GM12878 (cell line): ENCODE results near the gene PISD. TPM values are rescaled to one million over a fixed set of nuclear protein-coding genes. Genes with fewer than 3 reads are reported as not detected.

Experiments used
- ATAC-seq: fragments of 200-7000 bp; cut with Tn5 transposase; 3 replicates; pipeline ENCODE4 v1.9.1; 2020; ENCODE audit warnings: mild to moderate bottlenecking, moderate library complexity
- BruUV-seq: library from RNA; stranded (reverse); fragments of 400-500 nt; replicated peaks from 2 replicates; lab custom pipeline; 2021; lab: Mats Ljungman, UMichigan
- CTCF ChIA-PET: fragments of 300-600 bp; sonication (Branson Sonifier 250); formaldehyde crosslinking; extraction: SDS; loops from one replicate; lab custom pipeline; 2021; ENCODE audit warnings: inconsistent platforms; lab: Yijun Ruan, JAX
- POLR2A ChIA-PET: fragments of 350-600 bp; formaldehyde crosslinking; extraction: SDS; loops from one replicate; lab custom pipeline; 2021; ENCODE audit warnings: inconsistent platforms; lab: Charles Lee
- RAD21 ChIA-PET: fragments of 300-600 bp; sonication (Branson Sonifier 250); formaldehyde crosslinking; loops from one replicate; lab custom pipeline; 2023; ENCODE audit warnings: antibody characterized with exemption; ENCODE audit not compliant: unreplicated experiment; lab: Charles Lee
- SMC1A ChIA-PET: fragments of 300-600 bp; sonication (Branson Sonifier 250); formaldehyde crosslinking; loops from one replicate; lab custom pipeline; 2023; ENCODE audit not compliant: unreplicated experiment, uncharacterized antibody; lab: Charles Lee
- DNase-seq: peaks from one replicate; pipeline ENCODE4 v3.0.0-alpha.2; 2011; ENCODE audit warnings: low read depth, low spot score
- FAIRE-seq: peaks from 3 replicates; lab custom pipeline; 2011; peaks lifted over from hg19 to GRCh38; lab: Jason Lieb, UNC
- H2AFZ ChIP-seq: 2 replicates; pipeline ENCODE4 v1.6.0; 2011; ENCODE audit warnings: low read depth, low read length, control low read depth; ENCODE audit not compliant: control insufficient read depth
- H3K27ac ChIP-seq: 2 replicates; pipeline ENCODE4 v1.5.1; 2011; ENCODE audit warnings: control low read depth; ENCODE audit not compliant: control insufficient read depth, insufficient read depth
- H3K27me3 ChIP-seq, 2 experiments: replicated peaks in 1 of 2; 2 replicates each; pipeline versions ENCODE4 v1.6.0 to v1.6.1; 2011; ENCODE audit warnings: low read length in 1 of 2; ENCODE audit not compliant: control insufficient read depth in 2 of 2, insufficient read depth in 2 of 2
- H3K36me3 ChIP-seq, 2 experiments: 2 replicates each; pipeline ENCODE4 v1.5.1; 2011; ENCODE audit warnings: low read length in 1 of 2; ENCODE audit not compliant: control insufficient read depth in 2 of 2, insufficient read depth in 2 of 2
- H3K4me1 ChIP-seq: 2 replicates; pipeline ENCODE4 v1.6.1; 2011; ENCODE audit warnings: mild to moderate bottlenecking, low read length, moderate library complexity, mixed read lengths; ENCODE audit not compliant: control insufficient read depth, insufficient read depth
- H3K4me2 ChIP-seq: 2 replicates; pipeline ENCODE4 v1.6.0; 2011; ENCODE audit warnings: control low read depth; ENCODE audit not compliant: control insufficient read depth, insufficient read depth
- H3K4me3 ChIP-seq: fragments of 200-600 bp; sonication (generic); 2 replicates; pipeline ENCODE4 v1.5.1; 2016
- H3K79me2 ChIP-seq: 2 replicates; pipeline ENCODE4 v1.6.0; 2011; ENCODE audit warnings: low read length; ENCODE audit not compliant: control insufficient read depth, insufficient read depth
- H3K9ac ChIP-seq: 2 replicates; pipeline ENCODE4 v1.8.0; 2011; ENCODE audit warnings: low read length, control low read depth, mixed read lengths; ENCODE audit not compliant: control insufficient read depth, insufficient read depth
- H3K9me3 ChIP-seq: replicated peaks from 3 replicates; pipeline ENCODE4 v1.5.1; 2011; ENCODE audit warnings: mild to moderate bottlenecking, low read length; ENCODE audit not compliant: control insufficient read depth, insufficient read depth
- H4K20me1 ChIP-seq: 2 replicates; pipeline ENCODE4 v1.6.0; 2011; ENCODE audit not compliant: control insufficient read depth, insufficient read depth
- CBX3 ChIP-seq: fragments of 200-600 bp; sonication (generic); IDR thresholded peaks from 2 replicates; pipeline ENCODE4 v1.6.1; 2016; ENCODE audit warnings: low read depth, borderline replicate concordance
- CREM ChIP-seq: IDR thresholded peaks from 2 replicates; pipeline ENCODE4 v1.6.1; 2014; ENCODE audit warnings: antibody characterized with exemption, low read depth
- FOS ChIP-seq: IDR thresholded peaks from 3 replicates; pipeline ENCODE4 v1.6.1; 2011; ENCODE audit warnings: borderline replicate concordance; ENCODE audit not compliant: insufficient read length; ENCODE audit errors: extremely low read depth
- IKZF1 ChIP-seq: fragments of 450-650 bp; conservative IDR thresholded peaks from 2 replicates; pipeline ENCODE4 v1.6.1; 2017; ENCODE audit warnings: antibody characterized with exemption, mild to moderate bottlenecking
- NBN ChIP-seq: fragments of 450-650 bp; IDR thresholded peaks from 2 replicates; pipeline ENCODE4 v1.6.1; 2016
- NR2C1 ChIP-seq: fragments of 450-650 bp; IDR thresholded peaks from 2 replicates; pipeline ENCODE4 v1.6.1; 2017; ENCODE audit warnings: antibody characterized with exemption, mild to moderate bottlenecking, moderate library complexity
- RBBP5 ChIP-seq: fragments of 200-600 bp; sonication (generic); conservative IDR thresholded peaks from 2 replicates; pipeline ENCODE4 v1.6.1; 2016
- SIX5 ChIP-seq: IDR thresholded peaks from 2 replicates; pipeline ENCODE4 v1.6.1; 2011; ENCODE audit warnings: mild to moderate bottlenecking, low read depth, low read length, moderate library complexity; ENCODE audit not compliant: severe bottlenecking
- WRNIP1 ChIP-seq: IDR thresholded peaks from 2 replicates; pipeline ENCODE4 v1.6.1; 2011; ENCODE audit warnings: low read depth, low read length, improper control_type of control experiment, borderline replicate concordance
- WGBS: methylation state at CpG from one replicate; pipeline ENCODE4 v1.1.6; 2016; ENCODE audit warnings: low lambda C conversion rate; ENCODE audit not compliant: insufficient replicate concordance, insufficient coverage; ENCODE audit errors: missing lambda C conversion rate; 5-methylcytosine and 5-hydroxymethylcytosine counted together
- in situ Hi-C: fragments of 300-500 bp; cut with MboI; formaldehyde crosslinking; loops from 9 replicates; pipeline ENCODE4 v1.14.3; 2018; ENCODE audit warnings: mixed read lengths
- intact Hi-C: fragments of 100-400 bp; cut with micrococcal nuclease; formaldehyde crosslinking; loops from one replicate; pipeline ENCODE4 v1.14.2; 2022; ENCODE audit not compliant: unreplicated experiment
- polyA plus RNA-seq, 11 experiments: library from polyadenylated mRNA; depleted of rRNA in 4 of 11; unstranded in 6 of 11; stranded (reverse) in 5 of 11; fragments of >200 nt; fragmentation: Nextera tagmentation in 4 of 11; fragmentation: Illumina TruSeq in 1 of 11; extraction: Ambion mirVana in 4 of 11; extraction: Trizol in 1 of 11; gene quantifications; 1 replicate in 1 of 11; 2 replicates in 10 of 11; pipeline versions ENCODE4 v1.2.1 to v1.2.3, GENCODE V29; 2011 to 2016; ENCODE audit warnings: inconsistent platforms in 2 of 11, missing spikeins in 2 of 11, low read depth in 1 of 11
- total RNA-seq, 4 experiments: library from RNA; depleted of rRNA in 3 of 4; stranded (reverse); fragments of >200 nt in 3 of 4; fragmentation: Illumina TruSeq in 1 of 4; extraction: Trizol in 1 of 4; gene quantifications; 2 replicates each; pipeline versions ENCODE4 v1.2.1 to v1.2.3, GENCODE V29; 2013 to 2021
- TF ChIP-seq, protein P1 (sequence below): fragments of 450-650 bp; formaldehyde crosslinking; IDR thresholded peaks from 2 replicates; pipeline ENCODE4 v1.4.0; 2020; ENCODE audit warnings: mild to moderate bottlenecking, moderate library complexity
- TF ChIP-seq, protein P2 (sequence below): IDR thresholded peaks from 2 replicates; pipeline ENCODE4 v1.6.1; 2012; ENCODE audit warnings: improper control_type of control experiment, low read depth, low read length; ENCODE audit not compliant: insufficient replicate concordance

The PISD gene
- total and polyA plus RNA-seq, 10 of the 15 experiments (the other 5 are each of a cell fraction or from before 2014, with no cell fraction given) = 25.8 to 62.7 (median 45.8) TPM

DNA sequence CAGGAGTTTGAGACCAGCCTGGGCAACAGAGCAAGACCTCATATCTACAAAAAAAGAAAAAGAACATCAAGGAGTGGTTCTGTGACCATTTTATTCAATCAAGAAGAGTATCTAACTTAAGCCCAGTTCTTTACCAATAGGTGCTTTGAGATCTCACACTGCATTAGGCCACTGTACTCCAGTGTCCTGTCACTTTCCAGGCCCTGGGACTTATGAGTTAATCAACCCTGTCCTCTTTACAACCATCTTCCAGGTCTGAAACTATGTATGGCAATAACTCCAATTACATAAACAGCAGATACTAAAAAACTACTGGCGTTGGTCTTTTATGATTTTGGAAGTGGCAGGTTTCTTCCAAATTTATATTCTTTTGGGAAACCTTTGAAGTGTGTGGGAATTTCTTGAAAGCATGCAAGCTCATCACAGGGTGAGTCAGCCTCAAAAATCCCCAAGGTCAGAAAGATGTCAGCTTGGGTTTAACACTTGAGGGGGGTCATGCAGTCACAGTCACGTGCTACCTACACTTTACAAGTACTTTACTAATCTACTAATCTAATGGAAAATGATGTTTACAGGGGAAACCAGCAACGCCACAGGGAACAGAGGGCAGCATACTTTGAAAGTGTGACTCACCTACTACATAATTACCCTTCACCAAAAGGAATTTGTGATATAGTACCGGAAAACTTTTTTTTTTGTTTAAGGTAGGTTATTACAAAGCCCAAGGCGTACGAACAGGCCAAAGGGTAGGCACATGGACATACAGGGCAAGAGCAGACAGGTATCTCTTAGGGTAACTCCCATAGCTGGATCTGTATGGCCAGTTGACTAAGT, 15.6 kb downstream of the PISD start:
- peak; percentile 80 for ATAC-seq
- Histone ChIP-seq H3K4me1 (peaks cover 29% of the 10 kb centered on the region), H3K4me2 (peak overlapping the region; percentile 53; the same call in 1 of the 2 replicates), H3K4me3 (no peak overlapping the region), H3K27ac (peak overlapping the region; percentile 75), H4K20me1 (no peaks in the 10 kb centered on the region), H2AFZ (no peak overlapping the region), H3K36me3 (peaks cover 1 to 12% of the 10 kb centered on the region in 2 experiments; a peak in 3 of 4 replicates), H3K9me3 (no peaks in the 10 kb centered on the region), H3K27me3 (no peaks in the 10 kb centered on the region), H3K79me2 (peaks cover 28% of the 10 kb centered on the region), H3K9ac (no peak overlapping the region; the same call in 1 of the 2 replicates)
- SMC1A ChIA-PET = interaction anchor here (0.8 to 2.2 kb wide), 4 partner anchors 9 to 19 kb away, joined by 3 to 12 read pairs (median 8); partner anchors contain the start of gene PISD
- POLR2A ChIA-PET = interaction anchor here (0.6 to 2.3 kb wide), 4 partner anchors 8 to 101 kb away, joined by 6 to 9 read pairs (median 8); no protein-coding TSS in a partner anchor
- RAD21 ChIA-PET = interaction anchor here (1.1 to 1.6 kb wide), 4 partner anchors 9 to 15 kb away, joined by 3 to 9 read pairs (median 6); partner anchors contain the start of gene PISD
- peak; percentile 86 for FAIRE-seq
- intact Hi-C loops (no loop called here), in situ Hi-C loops (no loop called here)
- CTCF ChIA-PET = interaction anchor here (1.2 to 1.8 kb wide), 5 partner anchors 9 to 619 kb away, joined by 3 to 6 read pairs (median 4); no protein-coding TSS in a partner anchor
- DNase-seq = no peak
- BruUV-seq = TSS peak; percentile 47
- 29% methylated on average over 6 of the region's 6 CpGs for WGBS
- peak; percentile 34; the same call in 1 of the 2 replicates for TF ChIP-seq NR2C1
- 0 out of 2 replicates have a peak, but pooled peaks have one; percentile 64 for TF ChIP-seq CREM
- no peak for TF ChIP-seq CBX3
- no peak for TF ChIP-seq RBBP5
- no peak for TF ChIP-seq FOS
- peak; percentile 43; the same call in 1 of the 2 replicates for TF ChIP-seq NBN
- TF ChIP-seq, protein P1, sequence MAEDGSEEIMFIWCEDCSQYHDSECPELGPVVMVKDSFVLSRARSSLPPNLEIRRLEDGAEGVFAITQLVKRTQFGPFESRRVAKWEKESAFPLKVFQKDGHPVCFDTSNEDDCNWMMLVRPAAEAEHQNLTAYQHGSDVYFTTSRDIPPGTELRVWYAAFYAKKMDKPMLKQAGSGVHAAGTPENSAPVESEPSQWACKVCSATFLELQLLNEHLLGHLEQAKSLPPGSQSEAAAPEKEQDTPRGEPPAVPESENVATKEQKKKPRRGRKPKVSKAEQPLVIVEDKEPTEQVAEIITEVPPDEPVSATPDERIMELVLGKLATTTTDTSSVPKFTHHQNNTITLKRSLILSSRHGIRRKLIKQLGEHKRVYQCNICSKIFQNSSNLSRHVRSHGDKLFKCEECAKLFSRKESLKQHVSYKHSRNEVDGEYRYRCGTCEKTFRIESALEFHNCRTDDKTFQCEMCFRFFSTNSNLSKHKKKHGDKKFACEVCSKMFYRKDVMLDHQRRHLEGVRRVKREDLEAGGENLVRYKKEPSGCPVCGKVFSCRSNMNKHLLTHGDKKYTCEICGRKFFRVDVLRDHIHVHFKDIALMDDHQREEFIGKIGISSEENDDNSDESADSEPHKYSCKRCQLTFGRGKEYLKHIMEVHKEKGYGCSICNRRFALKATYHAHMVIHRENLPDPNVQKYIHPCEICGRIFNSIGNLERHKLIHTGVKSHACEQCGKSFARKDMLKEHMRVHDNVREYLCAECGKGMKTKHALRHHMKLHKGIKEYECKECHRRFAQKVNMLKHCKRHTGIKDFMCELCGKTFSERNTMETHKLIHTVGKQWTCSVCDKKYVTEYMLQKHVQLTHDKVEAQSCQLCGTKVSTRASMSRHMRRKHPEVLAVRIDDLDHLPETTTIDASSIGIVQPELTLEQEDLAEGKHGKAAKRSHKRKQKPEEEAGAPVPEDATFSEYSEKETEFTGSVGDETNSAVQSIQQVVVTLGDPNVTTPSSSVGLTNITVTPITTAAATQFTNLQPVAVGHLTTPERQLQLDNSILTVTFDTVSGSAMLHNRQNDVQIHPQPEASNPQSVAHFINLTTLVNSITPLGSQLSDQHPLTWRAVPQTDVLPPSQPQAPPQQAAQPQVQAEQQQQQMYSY = no peak
- peak; percentile 93 for TF ChIP-seq IKZF1
- TF ChIP-seq SIX5 = no peak
- no peak for TF ChIP-seq WRNIP1
- TF ChIP-seq, protein P2, sequence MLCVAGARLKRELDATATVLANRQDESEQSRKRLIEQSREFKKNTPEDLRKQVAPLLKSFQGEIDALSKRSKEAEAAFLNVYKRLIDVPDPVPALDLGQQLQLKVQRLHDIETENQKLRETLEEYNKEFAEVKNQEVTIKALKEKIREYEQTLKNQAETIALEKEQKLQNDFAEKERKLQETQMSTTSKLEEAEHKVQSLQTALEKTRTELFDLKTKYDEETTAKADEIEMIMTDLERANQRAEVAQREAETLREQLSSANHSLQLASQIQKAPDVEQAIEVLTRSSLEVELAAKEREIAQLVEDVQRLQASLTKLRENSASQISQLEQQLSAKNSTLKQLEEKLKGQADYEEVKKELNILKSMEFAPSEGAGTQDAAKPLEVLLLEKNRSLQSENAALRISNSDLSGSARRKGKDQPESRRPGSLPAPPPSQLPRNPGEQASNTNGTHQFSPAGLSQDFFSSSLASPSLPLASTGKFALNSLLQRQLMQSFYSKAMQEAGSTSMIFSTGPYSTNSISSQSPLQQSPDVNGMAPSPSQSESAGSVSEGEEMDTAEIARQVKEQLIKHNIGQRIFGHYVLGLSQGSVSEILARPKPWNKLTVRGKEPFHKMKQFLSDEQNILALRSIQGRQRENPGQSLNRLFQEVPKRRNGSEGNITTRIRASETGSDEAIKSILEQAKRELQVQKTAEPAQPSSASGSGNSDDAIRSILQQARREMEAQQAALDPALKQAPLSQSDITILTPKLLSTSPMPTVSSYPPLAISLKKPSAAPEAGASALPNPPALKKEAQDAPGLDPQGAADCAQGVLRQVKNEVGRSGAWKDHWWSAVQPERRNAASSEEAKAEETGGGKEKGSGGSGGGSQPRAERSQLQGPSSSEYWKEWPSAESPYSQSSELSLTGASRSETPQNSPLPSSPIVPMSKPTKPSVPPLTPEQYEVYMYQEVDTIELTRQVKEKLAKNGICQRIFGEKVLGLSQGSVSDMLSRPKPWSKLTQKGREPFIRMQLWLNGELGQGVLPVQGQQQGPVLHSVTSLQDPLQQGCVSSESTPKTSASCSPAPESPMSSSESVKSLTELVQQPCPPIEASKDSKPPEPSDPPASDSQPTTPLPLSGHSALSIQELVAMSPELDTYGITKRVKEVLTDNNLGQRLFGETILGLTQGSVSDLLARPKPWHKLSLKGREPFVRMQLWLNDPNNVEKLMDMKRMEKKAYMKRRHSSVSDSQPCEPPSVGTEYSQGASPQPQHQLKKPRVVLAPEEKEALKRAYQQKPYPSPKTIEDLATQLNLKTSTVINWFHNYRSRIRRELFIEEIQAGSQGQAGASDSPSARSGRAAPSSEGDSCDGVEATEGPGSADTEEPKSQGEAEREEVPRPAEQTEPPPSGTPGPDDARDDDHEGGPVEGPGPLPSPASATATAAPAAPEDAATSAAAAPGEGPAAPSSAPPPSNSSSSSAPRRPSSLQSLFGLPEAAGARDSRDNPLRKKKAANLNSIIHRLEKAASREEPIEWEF = peak; percentile 74
